ENCODE results near the gene GNA12.
"Not testable (repeated sequence)": the region's sequence is repeated elsewhere in the genome, so short reads cannot be mapped to it uniquely, and the experiment has no call there.

GNA12 gene

DNA sequence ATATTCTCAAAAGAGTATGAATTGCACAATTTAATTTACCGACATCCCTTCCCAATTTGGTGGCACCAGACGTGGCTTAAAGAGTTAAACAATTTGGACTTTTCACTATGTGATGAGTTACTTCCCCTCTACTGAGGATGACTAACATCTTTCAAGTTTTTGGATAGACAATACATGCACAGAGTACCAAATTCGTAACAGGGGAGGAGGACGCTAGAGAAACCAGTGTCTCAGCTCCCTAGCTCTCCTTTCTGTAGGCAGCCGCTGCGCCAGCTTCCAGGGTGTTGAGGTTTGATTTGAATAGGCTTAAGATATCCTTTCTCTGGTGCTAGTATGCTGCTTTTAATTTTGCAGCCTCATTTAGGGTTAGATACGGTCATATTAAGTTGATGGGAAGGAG, 69.2 kb downstream of the GNA12 start:
- no peak for DNase-seq

DNA sequence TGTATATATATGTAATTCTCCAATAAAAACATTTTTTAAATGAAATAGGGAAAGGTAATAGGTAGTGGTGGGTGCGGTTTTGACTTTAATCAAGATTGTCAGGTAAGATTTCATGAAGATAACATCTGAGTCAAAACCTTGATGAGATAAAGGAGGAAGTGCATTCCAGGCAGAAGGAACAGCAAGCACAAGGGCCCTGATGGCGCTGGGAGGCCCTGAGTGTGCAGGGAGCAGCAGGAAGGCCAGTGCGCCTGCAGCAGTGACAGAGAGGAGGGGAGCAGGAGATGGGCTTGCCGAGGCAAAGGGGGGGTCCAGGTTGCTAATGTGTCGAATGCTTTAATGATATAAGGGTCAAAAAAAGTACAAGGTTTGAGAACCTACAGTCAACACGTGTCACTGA, 69.8 kb downstream of the GNA12 start:
- no peak for DNase-seq

DNA sequence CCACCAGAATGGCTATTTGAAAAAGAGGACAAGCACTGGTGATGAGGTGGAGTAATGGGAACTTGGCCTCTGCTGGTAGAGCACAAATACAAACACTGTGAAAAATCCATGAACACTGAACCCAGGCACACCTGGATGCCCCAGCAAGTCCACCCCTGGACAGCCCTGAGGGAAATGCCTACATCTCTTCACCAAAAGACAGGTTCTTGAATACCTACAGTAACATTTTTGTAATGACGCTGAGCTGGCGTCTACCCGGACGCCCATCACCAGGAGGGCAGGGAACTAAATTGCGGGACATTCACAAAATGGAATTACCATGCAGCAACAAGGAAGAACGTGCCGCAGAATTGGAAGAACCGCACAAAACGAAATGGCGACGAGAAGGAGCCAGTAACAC, 70.5 kb downstream of the GNA12 start:
- DNase-seq = no peak

DNA sequence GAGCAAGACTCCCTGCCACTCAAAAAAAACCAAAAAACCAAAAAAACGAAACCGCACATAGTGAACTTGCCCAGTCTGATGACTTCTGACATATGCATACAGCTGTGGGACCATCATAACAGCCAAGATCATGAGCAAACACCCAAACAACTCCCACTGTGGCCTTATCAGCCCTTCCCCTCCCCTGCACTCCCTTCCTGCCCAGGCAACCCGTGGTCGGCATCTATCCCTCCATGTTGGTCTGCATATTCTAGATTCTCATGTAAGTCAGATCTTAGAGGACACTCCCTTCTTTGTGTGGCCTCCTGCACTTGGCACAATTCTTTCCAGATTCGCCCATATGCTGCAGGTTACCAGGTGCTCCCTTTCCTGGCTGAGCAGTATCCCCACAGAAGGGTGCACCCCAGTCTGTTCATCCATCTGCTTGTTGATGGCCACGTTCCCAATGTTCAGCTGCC, 72.8 kb downstream of the GNA12 start:
- no peak for DNase-seq

DNA sequence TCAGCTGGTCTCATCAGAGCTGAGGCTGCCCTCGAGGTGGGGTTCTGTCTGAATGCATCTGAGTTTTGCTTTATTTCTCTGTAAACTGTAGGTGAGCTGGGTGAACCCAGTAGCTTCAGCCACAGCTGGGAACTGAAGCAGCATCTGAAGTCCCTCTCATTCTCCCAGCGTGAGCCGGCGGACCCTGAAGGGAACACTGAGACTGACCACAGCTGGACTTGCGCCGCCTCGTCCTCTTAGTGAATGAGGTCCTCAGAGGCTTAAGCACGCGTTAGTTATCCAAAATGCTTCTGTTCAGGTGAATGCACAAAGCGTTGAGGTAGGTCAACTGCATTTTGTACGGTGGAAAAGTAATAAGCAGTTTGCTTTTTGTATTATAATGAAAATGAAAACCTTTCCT, 79.5 kb downstream of the GNA12 start:
- no peak for DNase-seq

DNA sequence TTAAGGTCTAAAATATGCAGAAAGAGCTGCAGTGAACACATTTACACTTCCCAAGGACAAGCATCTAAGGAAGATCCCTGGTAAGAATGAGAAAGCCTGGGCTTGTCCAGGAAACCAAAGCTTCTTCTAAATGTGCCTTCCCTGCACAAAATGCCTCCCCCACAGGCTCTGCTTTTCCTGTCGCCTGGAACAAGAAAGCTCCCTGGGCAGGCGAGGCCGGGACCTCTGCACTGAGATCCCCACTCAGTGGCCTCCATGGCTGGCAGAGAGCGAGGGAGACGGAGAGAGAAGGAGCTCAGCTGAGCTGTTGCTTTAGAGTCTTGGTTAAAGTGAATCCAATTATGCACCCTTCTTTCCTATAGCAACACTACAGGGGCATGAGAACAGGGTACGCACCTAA, 80.5 kb downstream of the GNA12 start:
- peak; percentile 15 for DNase-seq

DNA sequence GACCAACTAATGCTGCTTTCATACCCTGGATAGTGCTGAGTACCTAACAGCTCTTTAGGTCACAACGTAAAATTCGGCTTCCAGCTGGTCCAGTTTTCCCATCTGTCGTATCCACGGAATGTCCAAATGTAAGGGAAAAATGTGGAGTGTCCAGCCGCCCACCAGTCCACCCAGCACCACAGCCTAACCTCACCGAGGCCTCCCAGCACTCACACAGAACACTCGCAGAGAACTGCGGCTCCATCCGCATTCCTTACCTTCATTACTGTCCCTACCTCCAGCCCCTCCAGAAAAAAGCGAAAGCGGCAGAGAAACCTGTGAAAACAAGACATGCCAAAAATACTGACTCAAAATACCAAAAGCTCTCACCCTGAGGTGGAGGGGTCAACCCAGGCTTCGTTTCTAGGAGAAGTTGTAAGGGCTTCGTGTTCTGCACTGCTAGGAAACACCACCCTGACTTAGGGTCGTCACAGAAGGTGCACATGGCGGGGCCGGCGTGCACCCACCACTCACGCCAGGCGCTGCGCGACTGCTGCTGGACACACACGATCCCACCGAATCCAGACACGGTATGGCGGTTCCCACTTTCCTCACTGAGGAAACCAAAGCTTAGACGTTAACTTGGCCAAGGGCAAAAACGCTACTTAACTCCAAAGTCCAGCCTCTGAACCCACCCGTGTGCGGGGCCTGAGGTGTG, 82.2 kb downstream of the GNA12 start:
- DNase-seq = no peak

DNA sequence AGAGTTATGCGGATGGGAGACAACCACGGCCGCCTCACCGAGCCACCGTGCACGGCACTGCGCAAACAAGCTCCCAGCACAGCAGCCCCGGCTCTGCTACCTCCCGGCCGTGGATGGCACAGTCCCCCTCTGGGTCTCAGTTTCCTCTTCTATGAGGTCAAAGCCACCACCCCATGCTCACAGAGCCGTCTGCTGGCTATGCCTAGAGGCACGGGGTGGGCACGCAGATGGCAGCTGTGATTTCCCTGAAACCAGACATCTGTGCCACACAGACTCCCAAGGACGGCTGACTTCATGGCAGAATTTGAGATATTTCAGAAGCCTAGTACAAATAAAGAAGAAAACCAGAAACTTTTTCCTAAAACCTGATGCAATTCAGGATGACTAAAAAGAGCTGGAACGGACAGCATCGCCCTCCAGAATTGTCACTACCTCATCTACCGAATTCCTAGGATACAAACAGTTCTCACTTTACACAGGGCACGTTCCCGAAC, 82.9 kb downstream of the GNA12 start:
- DNase-seq = no peak

DNA sequence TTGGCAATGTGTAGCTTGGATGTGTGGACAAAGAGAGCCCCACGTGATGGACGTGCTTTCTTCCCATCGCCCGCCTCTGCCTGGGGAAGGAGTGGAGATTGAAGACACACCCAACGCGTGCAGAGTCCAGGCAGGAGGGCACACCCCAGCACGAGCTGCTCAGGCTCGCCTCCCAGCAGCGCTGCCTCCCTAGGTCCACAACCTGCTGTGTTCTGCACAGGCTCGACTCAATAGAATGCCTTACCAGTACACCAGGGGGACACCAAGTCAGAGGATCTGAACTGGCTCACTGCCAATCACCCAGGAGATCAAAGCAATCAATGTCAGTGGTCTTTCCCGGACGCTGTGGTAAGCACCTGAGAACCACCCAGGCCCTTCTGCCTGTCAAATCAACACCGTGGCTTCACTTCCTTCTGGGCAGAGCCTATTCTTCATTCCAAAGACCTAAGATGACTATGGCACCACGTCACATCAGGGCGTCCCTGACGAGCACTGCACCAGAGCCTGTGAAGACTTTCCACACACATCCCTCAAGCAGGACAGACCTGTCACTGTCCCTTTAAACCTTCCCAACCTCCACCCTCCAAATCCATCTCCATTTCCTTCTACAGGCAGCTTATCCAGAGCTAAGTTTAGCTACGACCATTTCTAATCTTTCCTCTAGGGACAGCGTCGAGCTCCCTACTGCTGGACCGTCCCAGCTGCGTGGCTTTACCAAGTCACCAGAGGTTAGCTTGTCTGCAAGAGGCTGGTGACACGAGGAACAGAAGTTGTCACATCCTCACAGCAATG, 83.8 kb downstream of the GNA12 start:
- peak; percentile 91 for DNase-seq

DNA sequence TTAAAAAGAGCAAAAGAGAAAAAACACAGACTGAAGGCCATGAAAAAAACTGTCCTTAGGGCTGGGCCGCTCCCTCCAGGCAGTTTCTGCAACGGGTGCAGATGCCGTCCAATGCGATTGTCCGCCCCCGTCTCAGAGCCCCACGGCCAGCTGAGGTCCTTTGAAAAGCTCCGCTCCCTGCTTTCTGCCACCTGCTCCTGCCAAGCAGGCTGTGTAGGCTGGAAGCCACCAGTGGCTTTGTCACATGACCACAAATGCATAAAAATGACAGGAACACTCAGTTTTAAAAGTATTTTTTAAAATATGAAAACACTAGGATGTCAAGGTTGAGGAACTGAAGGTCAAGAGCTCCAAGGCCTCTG, 84.4 kb downstream of the GNA12 start:
- no peak for DNase-seq

DNA sequence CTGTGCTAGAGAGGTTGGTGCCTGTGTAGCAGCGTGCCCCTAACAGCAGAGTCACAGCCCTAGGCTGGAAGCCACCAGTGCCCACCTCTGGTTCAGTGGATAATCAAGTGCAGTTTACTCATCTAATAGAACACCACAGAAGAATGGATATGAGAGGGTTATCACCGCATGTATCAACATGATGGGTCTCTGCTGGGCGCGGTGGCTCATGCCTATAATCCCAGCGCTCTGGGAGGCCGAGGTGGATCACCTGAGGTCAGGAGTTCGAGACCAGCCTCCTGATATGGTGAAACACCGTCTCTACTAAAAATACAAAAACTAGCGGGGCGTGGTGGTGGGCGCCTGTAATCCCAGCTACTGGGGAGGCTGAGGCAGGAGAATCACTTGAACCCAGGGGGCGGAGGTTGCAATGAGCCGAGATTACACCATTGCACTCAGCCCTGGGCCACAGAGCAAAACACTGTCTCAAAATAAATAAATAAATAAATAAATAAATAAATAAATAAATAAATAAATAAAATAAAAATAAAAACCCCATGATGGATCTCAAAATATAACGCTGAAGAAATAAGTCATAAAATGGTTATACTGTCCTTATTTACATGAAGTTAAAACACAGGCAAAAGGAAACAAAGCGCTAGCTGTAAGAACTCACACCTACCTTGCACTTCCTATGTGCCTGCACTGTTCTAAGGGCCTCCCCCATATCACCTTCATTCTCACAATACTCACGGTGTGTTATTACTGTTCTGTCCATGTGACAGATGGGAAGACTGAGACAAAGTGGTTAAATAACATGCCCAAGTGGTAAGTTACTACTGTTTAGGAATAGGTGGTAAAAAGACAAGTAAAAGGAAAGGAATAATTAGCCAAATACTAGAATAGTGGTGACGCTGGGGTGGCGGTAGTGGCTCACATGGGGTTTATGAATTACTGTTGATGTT, 85.2 kb downstream of the GNA12 start:
- no peak for DNase-seq

DNA sequence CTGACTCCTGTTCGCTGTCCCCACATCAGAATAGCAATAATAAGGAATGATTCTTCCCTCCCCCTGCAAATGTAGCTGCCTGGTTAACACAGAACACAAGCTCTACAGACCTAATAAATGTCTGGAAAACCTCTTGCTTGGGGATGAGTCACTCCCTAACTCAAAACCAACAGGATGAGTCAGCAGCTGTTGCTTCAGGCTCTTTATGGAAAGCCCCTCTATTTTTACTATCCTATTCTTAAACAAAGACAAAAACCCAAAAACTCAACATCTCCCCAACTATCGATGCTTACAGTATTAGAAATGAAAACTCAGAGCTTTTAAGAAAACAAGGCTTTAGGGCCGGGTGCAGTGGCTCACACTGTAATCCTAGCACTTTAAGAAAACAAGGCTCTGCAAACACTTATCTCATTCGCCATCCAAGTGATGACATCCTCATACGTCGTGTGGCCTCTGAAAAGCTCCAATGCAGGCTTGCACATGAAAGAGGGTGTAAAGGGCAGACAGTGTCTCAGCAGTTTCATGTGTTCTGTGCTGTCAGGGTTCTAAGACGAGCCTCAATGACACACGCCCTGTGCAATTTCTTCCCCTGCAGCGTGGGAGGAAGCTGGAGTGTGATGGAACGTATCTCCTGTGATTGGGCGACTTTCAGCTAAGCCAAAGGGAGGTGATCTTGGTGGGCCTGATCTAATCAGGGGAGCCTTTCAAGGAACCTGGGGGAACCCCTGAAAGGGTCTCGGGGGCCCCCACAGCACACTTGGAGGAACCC, 86.0 kb downstream of the GNA12 start:
- peak; percentile 48 for DNase-seq

DNA sequence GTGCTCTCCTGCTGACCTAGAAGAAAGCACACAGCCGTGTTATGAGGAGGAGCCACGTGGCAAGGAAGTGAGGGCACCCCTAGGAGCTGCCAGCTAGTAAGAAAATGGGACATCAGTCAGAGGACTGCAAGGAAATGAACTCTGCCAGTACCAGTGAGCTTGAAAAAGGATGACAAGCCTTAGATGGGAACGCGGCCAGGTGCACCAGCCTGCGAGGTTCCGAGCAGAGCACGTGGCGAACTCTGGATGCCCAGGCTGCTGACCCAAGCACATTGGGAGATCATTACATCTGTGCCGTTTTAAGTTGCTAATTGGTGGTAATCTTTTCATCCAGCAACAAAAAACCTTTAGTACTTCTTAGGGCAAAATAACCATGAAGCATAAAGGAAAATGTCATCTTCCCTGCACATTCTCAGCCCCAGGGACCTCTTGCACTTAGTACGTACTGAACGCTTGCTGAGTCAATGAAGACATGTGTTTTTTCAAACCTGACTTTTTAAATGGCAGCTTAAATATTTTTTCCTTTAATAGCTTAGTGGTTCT, 86.7 kb downstream of the GNA12 start:
- DNase-seq = no peak

DNA sequence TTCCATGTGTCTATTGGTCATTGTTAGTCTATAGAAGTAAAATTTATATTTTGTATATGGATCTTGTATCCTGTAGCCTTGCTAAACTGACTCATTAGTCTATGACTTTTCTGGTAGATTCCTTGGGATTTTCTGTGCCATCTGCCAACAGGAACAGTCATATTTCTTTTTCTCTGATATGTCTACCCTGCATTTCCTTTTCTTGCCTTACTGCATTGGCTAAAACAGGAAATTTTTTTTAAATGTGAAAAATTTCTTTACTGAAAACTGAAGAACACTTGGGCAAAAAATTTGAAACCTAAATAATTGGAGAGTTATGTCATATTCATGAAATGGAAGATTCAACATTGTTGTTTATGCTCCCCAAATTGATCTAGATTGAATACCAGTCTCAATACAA, 88.6 kb downstream of the GNA12 start:
- no peak for DNase-seq

DNA sequence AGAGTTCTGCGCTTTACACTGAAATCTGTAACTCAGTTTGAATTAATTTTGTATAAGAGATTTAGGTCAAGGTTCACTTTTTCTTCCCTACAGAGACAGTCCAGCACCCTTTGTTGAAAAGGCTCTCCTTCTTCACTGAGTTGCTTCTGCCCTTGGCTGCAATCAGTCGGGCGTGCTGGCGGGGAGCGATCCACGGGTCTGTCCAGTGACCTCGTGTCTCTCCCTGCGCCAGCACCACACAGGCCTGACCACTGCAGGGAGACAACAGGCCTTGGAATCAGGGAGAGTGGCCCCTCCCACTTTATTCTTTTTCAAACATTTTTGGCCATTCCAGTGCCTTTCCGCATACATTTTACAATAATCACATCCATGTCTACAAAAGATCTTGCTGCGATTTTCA, 89.2 kb downstream of the GNA12 start:
- no peak for DNase-seq

DNA sequence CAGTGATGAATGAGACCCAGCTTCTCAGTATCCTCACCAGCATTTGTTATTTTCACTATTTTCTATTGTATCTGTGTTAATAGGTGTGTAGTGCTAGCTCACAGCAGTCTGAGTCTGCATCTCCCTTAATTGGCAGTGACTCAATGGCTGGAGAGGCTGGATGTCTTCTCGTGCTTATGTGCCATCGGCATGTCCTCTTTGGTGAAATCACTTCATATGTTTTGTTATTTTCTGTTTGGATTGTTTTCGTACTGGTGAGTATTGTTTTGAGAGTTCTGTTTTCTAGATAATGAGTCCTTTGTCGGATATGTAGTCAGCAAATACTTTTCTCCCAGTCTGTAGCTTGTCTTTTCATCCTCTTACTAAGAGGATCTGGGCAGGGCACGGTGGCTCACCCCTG, 90.0 kb downstream of the GNA12 start:
- DNase-seq = no peak

DNA sequence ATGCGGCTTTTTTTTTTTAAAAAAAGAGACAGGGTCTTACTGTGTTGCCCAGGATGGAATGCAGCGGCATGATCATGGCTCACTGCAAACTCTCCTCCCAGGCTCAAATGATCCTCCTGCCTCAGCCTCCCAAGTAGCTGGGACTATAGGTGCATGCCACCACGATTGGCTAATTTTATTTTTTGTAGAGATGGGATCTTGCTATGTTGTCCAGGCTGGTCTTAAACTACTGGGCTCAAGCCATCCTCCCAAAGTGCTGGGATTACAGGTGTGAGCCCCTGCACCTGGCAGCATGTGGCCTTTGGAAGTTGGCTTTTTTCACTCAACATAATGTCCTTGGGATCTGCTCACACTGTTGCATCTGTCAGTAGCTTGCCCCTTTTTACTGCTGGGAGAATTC, 91.0 kb downstream of the GNA12 start:
- DNase-seq = no peak

DNA sequence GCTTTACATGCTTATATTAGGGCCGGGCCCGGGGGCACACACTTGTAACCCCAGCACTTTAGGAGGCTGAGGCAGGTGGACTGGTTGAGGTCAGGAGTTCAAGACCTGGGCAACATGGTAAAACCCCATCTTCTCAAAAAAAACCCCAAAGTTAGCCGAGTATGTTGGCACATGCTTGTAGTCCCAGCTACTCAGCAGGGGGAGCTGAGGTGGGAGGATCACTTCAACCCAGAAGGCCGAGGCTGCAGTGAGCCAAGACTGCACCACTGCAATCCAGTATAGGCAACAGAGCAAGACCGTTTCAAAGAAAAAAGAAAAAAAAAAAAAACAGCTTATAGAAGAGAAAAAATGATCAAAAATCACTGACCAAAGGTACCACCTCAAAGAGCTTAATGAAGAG, 93.0 kb downstream of the GNA12 start:
- DNase-seq = no peak

DNA sequence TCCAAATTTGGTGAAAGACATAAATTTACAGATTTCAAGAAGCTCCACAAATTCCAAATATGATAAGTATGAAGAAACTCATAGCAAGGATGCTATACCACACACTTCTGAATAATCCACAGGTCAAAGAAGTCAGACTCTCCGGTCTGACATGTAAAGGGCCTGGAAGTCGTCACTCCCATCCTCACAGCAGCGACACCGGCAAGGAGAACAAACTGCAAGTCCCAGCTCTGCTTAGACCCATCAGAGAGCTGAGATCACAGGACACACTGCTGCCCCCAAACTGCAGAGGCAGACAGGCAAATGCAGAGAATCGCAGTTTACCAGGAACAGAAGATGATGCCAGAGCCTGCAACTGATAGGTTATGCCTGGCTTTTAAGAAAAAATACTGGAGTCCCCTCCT, 94.1 kb downstream of the GNA12 start:
- DNase-seq = no peak

DNA sequence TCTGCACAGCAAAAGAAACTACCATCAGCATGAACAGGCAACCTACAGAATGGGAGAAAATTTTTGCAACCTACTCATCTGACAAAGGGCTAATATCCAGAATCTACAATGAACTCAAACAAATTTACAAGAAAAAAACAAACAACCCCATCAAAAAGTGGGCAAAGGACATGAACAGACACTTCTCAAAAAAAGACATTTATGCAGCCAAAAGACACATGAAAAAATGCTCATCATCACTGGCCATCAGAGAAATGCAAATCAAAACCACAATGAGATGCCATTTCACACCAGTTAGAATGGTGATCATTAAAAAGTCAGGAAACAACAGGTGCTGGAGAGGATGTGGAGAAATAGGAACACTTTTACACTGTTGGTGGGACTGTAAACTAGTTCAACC, 95.4 kb downstream of the GNA12 start:
- DNase-seq = not testable (repeated sequence)

DNA sequence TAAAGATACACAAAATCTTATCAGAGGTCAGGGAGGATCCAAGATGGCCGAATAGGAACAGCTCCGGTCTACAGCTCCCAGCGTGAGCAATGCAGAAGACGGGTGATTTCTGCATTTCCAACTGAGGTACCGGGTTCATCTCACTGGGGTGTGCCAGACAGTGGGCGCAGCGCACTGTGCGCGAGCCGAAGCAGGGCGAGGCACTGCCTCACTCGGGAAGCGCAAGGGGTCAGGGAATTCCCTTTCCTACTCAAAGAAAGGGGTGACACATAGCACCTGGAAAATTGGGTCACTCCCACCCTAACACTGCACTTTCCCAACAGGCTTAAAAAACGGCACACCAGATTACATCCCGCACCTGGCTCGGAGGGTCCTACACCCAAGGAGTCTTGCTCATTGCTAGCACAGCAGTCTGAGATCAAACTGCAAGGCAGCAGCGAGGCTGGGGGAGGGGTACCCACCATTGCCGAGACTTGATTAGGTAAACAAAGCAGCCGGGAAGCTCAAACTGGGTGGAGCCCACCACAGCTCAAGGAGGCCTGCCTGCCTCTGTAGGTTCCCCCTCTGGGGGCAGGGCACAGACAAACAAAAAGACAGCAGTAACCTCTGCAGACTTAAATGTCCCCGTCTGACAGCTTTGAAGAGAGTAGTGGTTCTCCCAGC, 100.5 kb downstream of the GNA12 start:
- DNase-seq = not testable (repeated sequence)
